DMS153 (cell line): ENCODE data around the gene MYCN.
"Not testable (repeated sequence)": the region's sequence is repeated elsewhere in the genome, so short reads cannot be mapped to it uniquely, and the experiment has no call there.

Source experiments
- DNase-seq: peaks from one replicate; lab custom pipeline; 2025; lab: John Stamatoyannopoulos, UW

The MYCN gene

DNA sequence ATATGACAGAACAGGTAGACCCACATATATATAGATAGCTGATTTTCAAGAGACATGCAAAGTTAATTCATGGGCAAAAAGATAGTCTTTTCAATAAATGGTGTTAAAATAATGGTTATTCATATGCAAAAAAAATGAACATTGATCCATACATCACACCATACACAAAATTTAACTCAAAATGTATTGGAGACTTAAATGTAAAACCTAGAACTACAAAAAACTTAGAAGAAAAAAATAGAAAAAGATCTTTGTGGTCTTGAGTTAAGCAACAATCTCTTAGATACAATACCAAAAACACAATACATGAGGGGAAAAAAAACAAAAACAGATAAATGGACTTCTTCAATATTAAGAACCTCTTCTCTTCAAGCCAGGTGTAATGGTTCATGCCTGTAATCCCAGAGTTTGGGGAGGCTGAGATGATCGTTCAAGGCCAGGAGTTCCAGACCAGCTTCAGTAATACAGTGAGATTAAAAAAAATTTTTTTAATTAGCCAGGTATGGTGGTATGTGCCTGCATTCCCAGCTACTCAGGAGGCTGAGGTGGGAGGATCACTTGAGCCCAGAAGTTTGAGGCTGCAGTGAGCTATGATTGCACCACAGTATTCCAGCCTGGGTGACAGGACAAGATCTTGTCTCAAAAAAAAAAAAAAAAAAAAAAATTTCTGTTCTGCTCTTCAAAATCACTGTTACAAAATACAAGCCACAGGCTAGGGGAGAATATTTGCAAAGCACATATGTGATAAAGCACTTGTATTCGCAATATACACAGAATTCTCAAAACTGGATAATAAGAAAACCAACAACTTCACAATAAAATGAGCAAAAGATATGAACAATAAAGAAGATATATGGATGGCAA is 32.7 kb upstream of the MYCN start:
- DNase-seq, result no peak

- no peak for DNase-seq
These were observed 32.0 kb upstream of the MYCN start for GRCh38 chr2:15908371-15908770.

GRCh38 chr2:15909157-15909556 is 31.2 kb upstream of the MYCN start:
- no peak for DNase-seq

DNA sequence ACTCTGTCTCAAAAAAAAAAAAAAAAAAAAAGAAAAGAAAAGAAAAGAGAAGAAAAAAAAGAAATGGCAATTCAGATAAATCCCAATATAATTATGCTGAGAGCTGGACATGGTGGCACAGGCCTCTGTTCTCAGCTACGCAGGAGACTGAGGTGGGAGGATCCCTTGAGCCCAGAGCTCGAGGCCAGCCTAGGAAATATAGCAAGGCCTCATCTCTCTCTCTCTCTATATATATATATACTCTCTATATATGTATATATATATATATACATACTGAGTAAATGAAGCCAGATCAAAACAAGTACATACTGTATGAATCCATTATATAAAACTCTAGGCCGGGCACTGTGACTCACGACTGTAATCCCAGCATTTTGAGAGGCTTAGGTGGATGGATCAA is 30.6 kb upstream of the MYCN start:
- no peak for DNase-seq

DNA sequence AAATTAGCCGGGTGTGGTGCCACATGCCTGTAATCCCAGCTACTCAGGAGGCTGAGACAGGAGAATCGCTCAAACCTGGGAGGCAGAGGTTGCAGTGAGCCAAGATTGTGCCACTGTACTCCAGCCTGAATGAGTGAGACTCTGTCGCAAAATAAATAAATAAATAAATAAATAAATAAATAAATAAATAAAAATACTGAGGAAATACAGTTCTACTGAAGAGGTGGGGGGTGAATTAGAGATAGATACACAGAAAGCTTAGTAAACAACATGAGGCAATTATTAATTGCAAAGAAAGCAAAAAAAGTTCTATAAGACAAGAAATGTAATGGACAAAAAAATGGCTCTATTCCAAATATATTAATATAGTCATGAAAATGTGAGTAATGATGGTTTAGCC is 29.1 kb upstream of the MYCN start:
- DNase-seq, result not testable (repeated sequence)

DNA sequence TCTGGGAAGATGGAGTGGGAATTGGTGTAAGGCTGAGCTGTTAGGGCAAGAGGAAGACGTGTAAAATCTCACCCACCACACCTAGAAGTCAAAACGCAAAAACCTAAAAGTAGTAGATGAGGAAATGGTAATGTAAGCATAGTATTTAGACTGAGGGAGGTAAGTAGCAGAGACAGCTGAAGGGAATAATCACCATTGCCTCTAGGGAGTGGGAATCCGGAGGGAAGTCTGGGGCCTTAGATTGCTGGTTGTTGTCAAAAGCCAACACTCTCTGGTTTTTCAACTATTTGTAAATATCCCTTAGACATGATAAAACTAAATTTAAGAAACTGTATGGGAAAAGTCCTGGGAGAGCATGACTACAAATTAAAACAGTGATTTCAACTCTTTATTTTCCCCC is 28.7 kb upstream of the MYCN start:
- DNase-seq, result no peak

GRCh38 chr2:15912203-15912602 is 28.1 kb upstream of the MYCN start:
- no peak for DNase-seq

DNA sequence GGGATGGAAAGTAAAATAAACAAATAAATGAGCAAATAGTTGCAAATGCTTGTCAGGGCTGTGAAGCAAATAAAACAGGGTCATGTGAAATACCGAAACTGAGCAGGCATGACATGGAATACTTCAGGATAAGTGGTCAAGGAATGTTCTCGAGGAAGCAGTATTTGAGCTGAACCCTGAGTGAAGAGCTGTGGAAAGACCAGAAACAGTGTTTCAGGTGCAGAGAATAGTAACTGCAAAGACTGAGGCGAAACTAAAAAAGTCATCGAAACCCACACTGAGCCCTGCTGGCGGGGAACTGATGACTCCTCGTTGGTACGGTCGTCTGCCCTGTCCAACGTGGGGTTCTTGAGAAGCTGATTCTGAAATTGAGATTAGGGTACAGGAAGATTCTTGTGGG is 27.2 kb upstream of the MYCN start:
- no peak for DNase-seq

DNA sequence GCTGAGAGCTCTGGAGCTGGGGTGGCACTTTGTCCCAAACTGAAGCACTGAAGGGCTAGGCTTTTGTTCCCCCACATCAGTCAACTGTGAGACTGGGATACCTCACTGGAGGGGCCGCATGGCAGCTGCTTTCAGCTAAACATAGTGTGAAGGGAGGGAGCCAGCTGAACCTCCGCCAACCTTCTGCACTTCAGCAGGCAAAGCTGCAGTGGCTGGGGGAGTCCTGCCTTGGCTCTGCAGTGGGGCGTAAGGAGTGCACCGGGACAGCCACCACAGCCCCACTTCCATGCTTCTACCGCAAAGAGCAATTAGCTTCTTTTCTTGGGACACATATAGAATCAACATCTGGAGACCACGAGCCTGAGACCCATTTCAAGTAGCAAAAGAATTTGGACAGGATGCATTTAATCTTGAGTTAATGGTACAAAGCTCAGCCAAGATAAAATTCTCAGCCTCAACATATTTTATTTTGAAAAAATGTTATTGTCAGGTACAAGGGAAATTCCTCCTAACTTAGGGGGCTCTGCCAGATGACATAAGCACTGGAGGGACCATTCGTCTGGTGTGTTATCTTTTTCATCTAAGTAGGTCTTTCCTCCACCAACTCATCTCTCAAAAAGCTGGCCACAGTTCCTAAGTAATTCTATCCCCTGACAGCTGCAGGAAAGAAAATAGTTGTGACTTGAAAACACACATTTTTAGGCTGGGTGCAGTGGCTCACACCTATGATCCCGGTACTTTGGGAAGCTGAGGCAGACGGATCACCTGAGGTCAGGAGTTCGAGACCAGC is 25.6 kb upstream of the MYCN start:
- DNase-seq, result no peak

- DNase-seq, result not testable (repeated sequence)
These were observed 24.8 kb upstream of the MYCN start for GRCh38 chr2:15915546-15915945.

DNA sequence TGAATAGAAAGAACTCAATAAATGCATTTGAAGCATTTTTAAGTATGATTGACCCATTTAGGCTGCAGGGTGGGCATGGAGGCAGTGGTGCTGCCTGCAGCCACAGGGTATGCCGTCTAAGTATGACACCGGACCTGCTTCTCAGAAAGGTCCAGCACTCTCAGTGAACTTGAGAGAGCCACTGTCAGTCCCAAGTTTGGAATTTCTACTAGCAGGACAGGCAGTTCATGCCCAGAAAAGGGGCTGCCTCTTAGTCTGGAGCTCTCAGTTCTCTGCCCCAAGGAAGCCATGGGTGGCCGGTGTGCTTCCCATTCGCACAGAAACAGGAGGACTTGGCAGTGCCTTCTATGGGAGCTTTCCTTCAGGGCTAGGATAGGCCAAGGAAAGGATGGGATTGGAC is 24.0 kb upstream of the MYCN start:
- no peak for DNase-seq

DNA sequence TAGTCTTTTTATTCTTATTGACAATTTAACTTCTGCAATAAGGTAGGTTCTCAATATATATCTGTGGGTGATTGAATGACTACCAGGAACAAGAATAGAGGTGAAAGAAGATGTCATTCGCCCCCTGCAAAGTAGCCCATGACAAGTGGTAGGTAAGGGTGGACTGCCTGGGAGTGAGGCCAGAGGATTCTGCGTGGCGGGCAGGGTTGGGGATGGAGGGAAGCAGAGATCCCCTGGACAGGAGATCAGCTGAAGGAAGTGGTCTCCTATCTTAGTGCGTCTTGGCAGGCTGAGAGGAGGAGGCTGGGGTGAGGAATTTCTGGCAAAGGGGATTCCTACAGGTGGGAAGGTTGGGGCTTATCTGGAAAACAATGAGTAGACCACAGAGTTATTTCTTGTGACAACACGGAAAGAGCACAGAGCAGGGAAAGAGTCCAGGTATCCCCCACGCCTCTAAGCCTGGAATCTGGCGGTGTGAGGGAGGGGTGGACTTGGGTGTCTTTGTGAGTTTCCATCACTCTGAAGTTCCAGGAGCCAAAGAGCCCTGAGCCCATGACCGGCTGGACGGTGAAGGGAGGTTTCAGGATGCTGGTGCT is 21.5 kb upstream of the MYCN start:
- no peak for DNase-seq

GRCh38 chr2:15919716-15920434 is 20.5 kb upstream of the MYCN start:
- DNase-seq, result no peak

GRCh38 chr2:15920696-15921095 is 19.7 kb upstream of the MYCN start:
- no peak for DNase-seq

- no peak for DNase-seq
These were observed 16.8 kb upstream of the MYCN start for GRCh38 chr2:15923597-15923996.

DNA sequence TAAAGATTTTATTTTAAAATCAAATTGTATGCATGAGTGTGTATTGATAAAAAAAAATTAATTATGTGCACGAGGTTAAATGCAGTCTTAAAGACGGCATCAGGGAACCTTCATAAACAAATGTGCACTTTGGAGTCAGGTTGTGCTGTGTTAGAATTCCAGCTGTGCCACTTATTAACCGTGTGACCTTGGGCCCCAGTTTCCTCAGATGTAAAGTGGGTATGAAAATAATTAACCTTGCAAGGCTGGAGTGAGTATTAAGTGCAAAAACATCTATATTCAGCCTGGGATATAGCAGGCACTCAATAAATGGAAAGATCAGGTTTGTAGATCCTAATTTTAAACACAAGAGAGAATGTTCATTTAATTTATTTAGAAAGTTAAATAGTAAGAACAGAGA is 14.5 kb upstream of the MYCN start:
- DNase-seq, result no peak

DNA sequence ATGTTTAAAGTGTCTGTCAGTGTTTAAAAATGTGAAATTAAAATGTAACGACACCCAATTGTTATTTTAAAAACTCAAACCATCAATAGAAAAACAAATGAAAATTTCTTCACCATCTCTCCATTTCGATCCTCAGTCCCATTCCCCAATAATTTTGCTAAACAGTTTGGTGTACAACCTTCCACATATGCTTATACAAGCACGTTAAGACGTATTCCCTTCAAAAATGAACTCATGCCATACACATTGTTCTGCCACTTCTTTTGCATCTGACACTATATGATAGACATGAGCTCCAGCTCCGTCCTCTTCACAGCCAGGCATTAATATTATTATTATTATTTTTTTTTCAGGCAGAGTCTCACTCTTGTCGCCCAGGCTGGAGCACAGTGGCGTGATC is 14.1 kb upstream of the MYCN start:
- DNase-seq, result no peak

DNA sequence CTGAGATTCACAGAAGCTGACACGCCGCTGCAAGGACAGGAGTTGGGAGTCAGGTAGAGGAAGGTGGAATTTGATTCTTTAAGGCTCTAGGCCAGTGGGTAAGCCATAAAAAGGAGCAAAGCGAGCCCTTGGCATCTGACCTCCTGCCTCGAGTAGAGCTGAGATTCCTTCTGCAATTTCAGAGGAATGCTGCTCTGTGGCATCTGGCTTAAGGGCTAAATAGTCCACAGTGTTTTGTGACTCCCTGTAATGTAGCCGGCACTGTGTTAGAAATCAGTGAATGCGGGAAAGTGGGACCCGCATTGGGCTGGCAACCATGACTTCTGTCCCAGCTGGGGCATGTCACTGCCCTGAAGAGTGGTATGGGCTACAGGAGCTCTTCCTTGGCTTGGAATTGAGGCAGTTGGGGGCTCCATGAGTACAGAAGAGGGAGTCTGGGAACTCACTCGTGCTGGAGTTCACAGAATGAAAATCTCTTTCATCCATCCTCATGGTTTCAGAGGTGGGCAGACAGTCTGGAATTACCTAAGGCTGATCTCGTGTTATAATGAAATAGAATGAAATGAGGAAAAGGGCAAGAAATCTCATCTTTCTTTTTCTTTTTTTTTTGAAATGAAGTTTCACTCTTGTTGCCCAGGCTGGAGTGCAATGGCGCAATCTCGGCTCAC is 12.7 kb upstream of the MYCN start:
- DNase-seq, result no peak

DNA sequence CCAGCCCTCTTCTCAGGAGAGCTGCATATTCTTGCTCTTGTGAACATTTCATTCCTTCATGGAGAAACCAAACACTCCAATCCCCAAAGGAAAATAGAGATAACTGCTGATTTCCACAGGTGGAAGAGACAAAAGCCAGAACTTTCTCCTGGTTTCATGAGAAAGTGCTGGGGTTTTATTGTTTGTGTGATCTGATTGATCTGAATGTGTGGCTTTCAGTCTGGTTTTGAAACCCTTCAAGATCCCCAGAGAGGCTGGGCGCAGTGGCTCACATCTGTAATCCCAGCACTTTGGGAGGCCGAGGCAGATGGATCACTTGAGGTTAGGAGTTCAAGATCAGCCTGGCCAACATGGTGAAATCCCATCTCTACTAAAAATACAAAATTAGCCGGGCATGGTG is 11.3 kb upstream of the MYCN start:
- DNase-seq, result not testable (repeated sequence)

DNA sequence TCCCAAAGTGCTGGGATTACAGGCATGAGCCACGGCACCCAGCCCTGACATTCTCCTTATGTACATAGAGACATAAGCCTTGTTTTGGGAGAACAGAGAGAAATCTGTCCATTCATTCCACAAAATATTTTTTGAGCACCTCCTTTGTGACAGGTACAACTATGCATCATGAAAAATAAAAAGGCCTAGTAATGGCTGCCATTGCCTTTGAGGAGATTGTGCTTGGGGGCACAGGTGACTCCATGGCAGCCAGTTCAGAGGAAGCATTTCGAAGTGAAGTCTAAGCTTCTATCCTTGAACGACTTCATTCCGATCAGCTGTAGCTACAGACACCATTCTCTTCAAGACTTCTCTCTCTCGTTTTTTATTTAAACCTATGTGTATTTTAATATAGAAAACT is 10.5 kb upstream of the MYCN start:
- no peak for DNase-seq

DNA sequence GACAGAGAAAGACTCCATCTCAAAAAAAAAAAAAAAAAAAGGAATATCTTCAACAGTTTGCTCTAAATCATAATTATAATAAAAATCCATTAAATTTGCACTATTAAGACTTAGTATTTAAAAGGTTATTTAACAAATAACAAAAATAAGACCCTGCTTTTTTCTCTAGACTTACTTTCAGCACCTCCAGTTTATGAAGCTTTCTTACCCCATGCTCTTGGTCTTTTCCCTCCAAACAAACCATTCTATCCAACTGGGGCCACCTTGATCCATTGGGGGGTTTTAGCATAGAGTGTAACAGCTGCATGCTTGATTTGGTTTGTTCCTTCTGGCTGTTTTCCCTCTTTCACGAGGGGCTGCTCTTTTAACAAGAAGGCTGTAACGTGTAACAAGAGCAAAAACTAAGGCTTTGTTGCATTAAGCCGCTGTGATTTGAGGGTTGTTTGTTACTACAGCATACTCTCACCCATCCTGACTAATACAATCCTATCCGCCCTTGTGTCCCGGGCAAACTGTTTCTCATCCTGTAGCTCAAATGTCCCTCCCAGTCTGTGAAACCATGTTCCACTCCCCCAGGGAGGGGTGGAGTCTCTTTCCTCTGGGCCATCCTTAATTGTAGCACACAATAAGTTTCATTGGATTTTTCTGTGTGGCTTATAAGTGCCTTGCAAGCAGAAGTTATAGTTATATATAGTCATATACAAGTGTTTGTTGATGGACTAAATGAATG is 9.6 kb upstream of the MYCN start:
- DNase-seq, result no peak
